ENCODE data around the gene FGFR3. TPM values are rescaled to one million over a fixed set of nuclear protein-coding genes. Genes with fewer than 3 reads are reported as not detected.

FGFR3 gene
- total RNA-seq, 4 donors from 2014 or later: 438 to 805 (median 489) TPM

GRCh38 chr4:1778642-1779392 lies 14.3 kb upstream of the FGFR3 start:
- intact Hi-C loops (cut with DNase I; ENCODE audit: low total_unique reads): no loop called here
- DNase-seq (ENCODE audit: low spot score in 2 of 2): no peak
- no peak overlapping the region for H3K4me3 ChIP-seq (ENCODE audit: low read depth, poor library complexity, severe bottlenecking)
- WGBS, 2 donors: 68 to 74% methylated on average over 14 to 18 of the region's 18 CpGs
- TF ChIP-seq POLR2A (IDR thresholded peaks at IDR 0.05): no peak
- TF ChIP-seq, protein P1, sequence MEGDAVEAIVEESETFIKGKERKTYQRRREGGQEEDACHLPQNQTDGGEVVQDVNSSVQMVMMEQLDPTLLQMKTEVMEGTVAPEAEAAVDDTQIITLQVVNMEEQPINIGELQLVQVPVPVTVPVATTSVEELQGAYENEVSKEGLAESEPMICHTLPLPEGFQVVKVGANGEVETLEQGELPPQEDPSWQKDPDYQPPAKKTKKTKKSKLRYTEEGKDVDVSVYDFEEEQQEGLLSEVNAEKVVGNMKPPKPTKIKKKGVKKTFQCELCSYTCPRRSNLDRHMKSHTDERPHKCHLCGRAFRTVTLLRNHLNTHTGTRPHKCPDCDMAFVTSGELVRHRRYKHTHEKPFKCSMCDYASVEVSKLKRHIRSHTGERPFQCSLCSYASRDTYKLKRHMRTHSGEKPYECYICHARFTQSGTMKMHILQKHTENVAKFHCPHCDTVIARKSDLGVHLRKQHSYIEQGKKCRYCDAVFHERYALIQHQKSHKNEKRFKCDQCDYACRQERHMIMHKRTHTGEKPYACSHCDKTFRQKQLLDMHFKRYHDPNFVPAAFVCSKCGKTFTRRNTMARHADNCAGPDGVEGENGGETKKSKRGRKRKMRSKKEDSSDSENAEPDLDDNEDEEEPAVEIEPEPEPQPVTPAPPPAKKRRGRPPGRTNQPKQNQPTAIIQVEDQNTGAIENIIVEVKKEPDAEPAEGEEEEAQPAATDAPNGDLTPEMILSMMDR (IDR thresholded peaks at IDR 0.05): no peak

DNA sequence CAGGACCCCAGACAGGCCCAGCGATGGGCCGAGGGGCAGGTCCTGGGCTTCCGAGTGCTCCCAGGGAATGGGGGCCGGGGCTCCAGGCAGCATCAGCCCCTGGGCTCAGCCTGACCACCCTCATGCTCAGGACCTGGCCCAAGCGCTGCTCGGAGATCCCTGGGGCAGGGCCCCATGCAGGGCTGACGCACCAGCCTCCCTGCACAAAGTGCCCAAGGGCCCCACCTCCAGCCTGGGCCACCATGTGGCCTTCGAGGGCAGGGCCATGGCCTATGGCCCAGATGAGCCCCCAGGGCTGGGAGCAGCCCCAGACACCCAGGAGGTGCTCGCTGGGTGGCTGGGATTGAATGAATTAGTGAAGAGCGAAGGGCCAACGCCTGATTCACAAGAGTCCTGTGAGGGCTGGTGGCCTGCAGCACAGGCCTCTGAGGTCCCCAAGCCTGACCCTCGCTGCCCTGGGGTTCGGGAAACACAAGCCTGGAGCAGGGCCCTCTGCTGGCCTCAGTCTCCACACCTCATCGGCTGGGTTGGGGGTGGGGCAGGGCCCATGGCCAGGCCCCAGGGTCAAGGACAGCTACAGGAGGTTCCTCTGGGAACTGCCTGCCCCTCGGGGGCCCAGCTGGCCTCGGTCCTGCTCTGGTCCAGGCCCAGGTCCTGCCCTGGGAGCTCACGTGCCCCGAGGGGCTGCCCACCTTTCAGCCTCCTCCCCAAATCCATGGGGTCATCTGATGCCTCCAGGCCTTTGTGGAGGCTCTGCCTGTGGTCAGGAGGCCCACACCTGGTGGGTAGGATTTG lies 13.3 kb upstream of the FGFR3 start:
- intact Hi-C loops (cut with DNase I; ENCODE audit: low total_unique reads): no loop called here
- TF ChIP-seq, protein P1 (IDR thresholded peaks at IDR 0.05): no peak
- no peak for TF ChIP-seq POLR2A (IDR thresholded peaks at IDR 0.05)
- DNase-seq (ENCODE audit: low spot score in 2 of 2): no peak
- 52 to 67% methylated on average over 6 to 13 of the region's 18 CpGs for WGBS, 2 donors
- H3K4me3 ChIP-seq (ENCODE audit: low read depth, poor library complexity, severe bottlenecking): no peak overlapping the region

DNA sequence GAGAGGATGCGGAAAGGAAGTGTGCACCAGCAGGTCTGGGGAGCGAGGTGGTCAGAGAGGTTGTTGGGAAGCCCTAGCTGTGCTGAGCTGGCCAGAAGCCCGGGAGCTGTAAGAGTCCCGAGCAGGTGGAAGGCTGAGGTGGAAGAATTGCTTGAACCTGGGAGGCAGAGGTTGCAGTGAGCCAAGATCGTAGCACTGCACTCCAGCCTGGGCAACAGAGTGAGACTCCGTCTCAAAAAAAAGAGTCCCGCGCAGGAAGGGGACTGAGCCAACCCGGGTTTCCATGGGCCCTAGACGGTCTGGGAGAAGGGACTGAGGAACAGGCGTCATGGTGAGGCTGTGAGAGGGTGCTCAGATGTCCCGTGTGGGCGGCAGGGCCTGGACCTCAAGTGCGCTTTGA lies 12.7 kb upstream of the FGFR3 start:
- intact Hi-C loops (cut with DNase I; ENCODE audit: low total_unique reads): no loop called here
- no peak overlapping the region for H3K4me3 ChIP-seq (ENCODE audit: low read depth, poor library complexity, severe bottlenecking)
- WGBS, 2 donors: 69 to 70% methylated on average over 14 of the region's 14 CpGs
- no peak for TF ChIP-seq POLR2A (IDR thresholded peaks at IDR 0.05)
- TF ChIP-seq, protein P1 (IDR thresholded peaks at IDR 0.05): no peak
- DNase-seq (ENCODE audit: low spot score in 2 of 2): no peak

- 57 to 65% methylated on average over 9 to 10 of the region's 10 CpGs for WGBS, 2 donors
- H3K4me3 ChIP-seq (ENCODE audit: low read depth, poor library complexity, severe bottlenecking): no peak overlapping the region
- DNase-seq (ENCODE audit: low spot score in 2 of 2): no peak
- intact Hi-C loops (cut with DNase I; ENCODE audit: low total_unique reads): no loop called here
- TF ChIP-seq, protein P1 (IDR thresholded peaks at IDR 0.05): no peak
- no peak for TF ChIP-seq POLR2A (IDR thresholded peaks at IDR 0.05)
These were observed 10.1 kb upstream of the FGFR3 start for GRCh38 chr4:1783015-1783414.

DNA sequence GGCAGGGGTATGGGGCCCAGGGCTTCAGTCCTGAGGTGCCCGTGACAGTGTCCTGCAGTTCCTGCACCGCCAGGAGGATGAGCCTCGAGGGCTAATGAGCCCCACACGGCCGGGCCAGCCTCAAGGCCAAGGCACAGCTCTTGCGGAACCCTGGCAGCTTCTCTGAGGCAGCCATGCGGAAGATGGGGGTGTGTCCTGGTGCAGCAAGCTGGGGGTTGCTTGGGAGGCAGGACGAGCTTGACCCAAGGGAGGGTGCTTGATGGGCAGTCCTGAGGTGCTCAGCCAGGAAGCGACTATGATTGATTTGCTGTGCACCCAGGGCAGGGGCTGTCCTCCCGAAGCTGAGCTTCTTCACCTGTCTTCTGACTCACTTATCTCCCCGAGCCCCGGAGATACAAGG lies 9.1 kb upstream of the FGFR3 start:
- 44 to 58% methylated on average over 11 to 12 of the region's 12 CpGs for WGBS, 2 donors
- H3K4me3 ChIP-seq (ENCODE audit: low read depth, poor library complexity, severe bottlenecking): no peak overlapping the region
- intact Hi-C loops (cut with DNase I; ENCODE audit: low total_unique reads): no loop called here
- DNase-seq (ENCODE audit: low spot score in 2 of 2): no peak
- no peak for TF ChIP-seq POLR2A (IDR thresholded peaks at IDR 0.05)
- TF ChIP-seq, protein P1 (IDR thresholded peaks at IDR 0.05): no peak
